ENCODE results near the gene CFAP410. TPM values are rescaled to one million over a fixed set of nuclear protein-coding genes. Genes with fewer than 3 reads are reported as not detected.

The CFAP410 gene
- total and polyA plus RNA-seq, 7 donors: 8.3 to 13.7 (median 10.1) TPM

GRCh38 chr21:44321846-44322450 is 17.2 kb downstream of the CFAP410 start:
- H3K9me3 ChIP-seq: no peaks in the 10 kb centered on the region
- H3K4me1 ChIP-seq: no peaks in the 10 kb centered on the region
- no peaks in the 10 kb centered on the region for H3K27me3 ChIP-seq (ENCODE audit: insufficient read depth in 3 of 3, low read length in 2 of 3)
- 94 to 97% (median 95%) methylated on average over 23 of the region's 23 CpGs for WGBS, 3 donors
- DNase-seq: no peak
- TF ChIP-seq CTCF (IDR thresholded peaks at IDR 0.05): no peak
- H3K4me3 ChIP-seq: no peak overlapping the region
- no peak for ATAC-seq
- intact Hi-C loops (cut with DNase I): loop anchor here in 1 of 2 donors (10.0 kb wide), 1 partner anchor 63 kb away; no protein-coding TSS in a partner anchor
- H3K36me3 ChIP-seq (ENCODE audit: insufficient read depth in 1 of 2, low read depth in 1 of 2): peaks cover 0 to 52% of the 10 kb centered on the region in 2 donors
- no peak overlapping the region for H3K27ac ChIP-seq

GRCh38 chr21:44320847-44321246 is 18.3 kb downstream of the CFAP410 start:
- no peaks in the 10 kb centered on the region for H3K27me3 ChIP-seq (ENCODE audit: insufficient read depth in 3 of 3, low read length in 2 of 3)
- 92 to 94% (median 92%) methylated on average over 13 of the region's 13 CpGs for WGBS, 3 donors
- H3K9me3 ChIP-seq: no peaks in the 10 kb centered on the region
- H3K36me3 ChIP-seq (ENCODE audit: insufficient read depth in 1 of 2, low read depth in 1 of 2): peaks cover 0 to 52% of the 10 kb centered on the region in 2 donors
- H3K4me1 ChIP-seq: no peaks in the 10 kb centered on the region
- intact Hi-C loops (cut with DNase I): loop anchor here in 1 of 2 donors (10.0 kb wide), 1 partner anchor 64 kb away; no protein-coding TSS in a partner anchor
- no peak for TF ChIP-seq CTCF (IDR thresholded peaks at IDR 0.05)
- H3K4me3 ChIP-seq: no peak overlapping the region
- no peak overlapping the region for H3K27ac ChIP-seq
- ATAC-seq: no peak
- no peak for DNase-seq

GRCh38 chr21:44319407-44320065 is 19.7 kb downstream of the CFAP410 start:
- Histone ChIP-seq H3K4me1 (no peaks in the 10 kb centered on the region), H3K36me3 (ENCODE audit: insufficient read depth in 1 of 2, low read depth in 1 of 2) (peaks cover 0 to 40% of the 10 kb centered on the region in 2 donors), H3K27me3 (ENCODE audit: insufficient read depth in 3 of 3, low read length in 2 of 3) (no peaks in the 10 kb centered on the region), H3K27ac (no peak overlapping the region), H3K4me3 (no peak overlapping the region), H3K9me3 (no peaks in the 10 kb centered on the region)
- intact Hi-C loops (cut with DNase I): loop anchor here in 1 of 2 donors (10.0 kb wide), 1 partner anchor 65 kb away; no protein-coding TSS in a partner anchor
- 93% methylated on average over 31 to 35 of the region's 35 CpGs for WGBS, 3 donors
- DNase-seq: no peak
- TF ChIP-seq CTCF (IDR thresholded peaks at IDR 0.05): no peak
- ATAC-seq: no peak

GRCh38 chr21:44318489-44319285 is 20.5 kb downstream of the CFAP410 start:
- no peak for DNase-seq
- 94 to 96% (median 96%) methylated on average over 25 of the region's 25 CpGs for WGBS, 3 donors
- Histone ChIP-seq H3K4me1 (no peaks in the 10 kb centered on the region), H3K27me3 (ENCODE audit: insufficient read depth in 3 of 3, low read length in 2 of 3) (no peaks in the 10 kb centered on the region), H3K36me3 (ENCODE audit: insufficient read depth in 1 of 2, low read depth in 1 of 2) (peaks cover 0 to 35% of the 10 kb centered on the region in 2 donors), H3K27ac (no peak overlapping the region), H3K9me3 (no peaks in the 10 kb centered on the region), H3K4me3 (no peak overlapping the region)
- intact Hi-C loops (cut with DNase I): no loop called here
- no peak for ATAC-seq
- no peak for TF ChIP-seq CTCF (IDR thresholded peaks at IDR 0.05)

Measured in psoas muscle (tissue), 8 donors.